ENCODE results near the gene TSPAN19. TPM values are rescaled to one million over a fixed set of nuclear protein-coding genes. Genes with fewer than 3 reads are reported as not detected.
A peak's percentile ranks its signal among the peaks of the same experiment; 100 is the strongest.

TSPAN19 gene
- 0.58 TPM for total RNA-seq

DNA sequence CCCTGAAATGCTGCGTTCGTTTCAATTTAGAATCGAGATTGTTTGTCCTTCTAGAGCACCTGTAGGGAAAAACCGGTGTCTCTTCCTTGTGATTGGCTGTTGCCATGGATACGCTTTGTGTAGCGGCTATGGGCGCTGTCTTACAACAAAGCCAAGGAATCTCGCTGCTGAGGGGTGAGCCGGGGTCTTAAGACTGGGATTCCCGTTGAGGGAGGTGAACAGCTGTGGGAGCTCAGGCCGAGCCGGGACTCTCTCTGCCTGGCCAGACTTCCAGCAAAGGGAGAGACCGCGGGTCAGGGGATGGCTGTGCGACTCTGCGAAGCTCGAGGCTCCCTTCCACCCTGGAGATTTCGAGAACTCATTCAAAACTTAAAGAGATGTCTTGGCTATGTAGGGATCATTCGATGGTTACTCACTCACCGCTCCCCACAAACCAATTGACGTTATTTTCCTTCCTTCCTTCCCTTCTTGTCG lies at the start of gene TSPAN19, which contains the start of gene LRRIQ1:
Gene TSPAN19 (minus strand): TSS at position 44 of the 474 bp plus-strand sequence. CDS start 6,331 bp downstream, outside the sequence.
Gene LRRIQ1 (plus strand): TSS at position 118 of the 474 bp plus-strand sequence. CDS start 1,826 bp downstream, outside the sequence.
- intact Hi-C loops (cut with DNase I) = no loop called here

GRCh38 chr12:85085066-85085465 lies 49.0 kb upstream of the TSPAN19 start:
- no peak for DNase-seq (ENCODE audit: low spot score)
- intact Hi-C loops (cut with DNase I) = no loop called here

More for the DNA sequence above, at the start of gene TSPAN19, which contains the start of gene LRRIQ1:
- DNase-seq (ENCODE audit: low spot score) (peak; percentile 75), ATAC-seq (peak; percentile 95)

DNA sequence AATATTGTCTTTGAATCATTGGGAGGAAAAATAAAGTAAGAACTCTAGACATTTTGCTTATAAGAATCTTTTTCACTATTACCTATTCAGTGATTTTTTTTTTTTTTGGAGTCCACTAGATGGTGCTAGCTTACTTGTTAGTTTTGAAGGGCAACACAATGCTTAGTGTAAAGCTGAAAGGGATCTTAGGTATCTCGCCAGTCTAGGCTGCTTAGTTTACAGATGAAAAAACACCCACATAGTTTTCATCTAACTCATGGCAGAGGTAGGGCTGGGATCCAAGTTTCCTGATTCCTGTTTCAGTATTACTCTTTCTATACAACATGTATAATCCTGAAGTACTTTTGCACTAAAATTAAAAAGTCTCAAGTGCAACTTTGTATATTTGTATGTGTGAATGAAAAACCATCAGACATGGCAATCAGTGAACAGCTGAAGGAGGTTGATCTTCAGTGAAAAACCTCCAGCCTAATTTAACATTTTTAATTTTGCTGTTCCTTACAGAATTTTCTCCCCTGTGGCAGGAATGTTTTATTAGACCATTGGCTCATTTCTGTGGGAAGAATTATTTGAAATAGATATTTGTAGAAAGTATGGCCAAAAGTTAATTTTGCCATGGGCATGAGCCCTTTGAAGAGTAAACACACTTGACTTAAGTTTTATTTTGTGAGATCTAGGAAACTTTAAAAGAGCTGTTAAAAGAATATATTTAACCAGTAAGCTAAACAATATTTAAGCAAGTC lies 40.8 kb upstream of the TSPAN19 start:
- intact Hi-C loops (cut with DNase I) = no loop called here
- DNase-seq (ENCODE audit: low spot score) (no peak), ATAC-seq (peak; percentile 67)

More at GRCh38 chr12:85085066-85085465, 49.0 kb upstream of the TSPAN19 start:
- no peak for ATAC-seq

DNA sequence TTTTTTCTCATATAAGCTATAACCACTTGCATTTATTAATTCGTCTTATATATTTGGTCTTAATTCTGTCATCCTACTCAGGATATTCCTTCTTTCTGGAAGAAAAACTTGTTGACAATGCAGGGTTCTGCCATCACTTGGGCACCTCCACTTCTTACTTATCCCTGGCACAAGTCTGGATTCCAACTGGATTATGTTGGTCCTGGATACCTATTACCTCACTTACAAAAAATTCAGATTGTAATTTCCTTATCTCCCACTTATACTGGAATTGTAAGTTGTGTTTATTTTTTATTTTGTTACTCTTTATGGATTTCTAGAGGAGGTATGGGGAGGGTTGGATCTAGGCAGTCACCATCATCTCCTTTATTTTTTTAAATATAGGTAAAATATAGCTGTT lies 36.7 kb upstream of the TSPAN19 start:
- DNase-seq (ENCODE audit: low spot score) (no peak), ATAC-seq (no peak)
- intact Hi-C loops (cut with DNase I) = no loop called here

- intact Hi-C loops (cut with DNase I) = no loop called here
- ATAC-seq (no peak), DNase-seq (ENCODE audit: low spot score) (no peak)
Measured at GRCh38 chr12:85065837-85066482, 29.9 kb upstream of the TSPAN19 start.

GRCh38 chr12:85060916-85061315 lies 24.8 kb upstream of the TSPAN19 start:
- DNase-seq (ENCODE audit: low spot score) (no peak), ATAC-seq (no peak)
- intact Hi-C loops (cut with DNase I) = no loop called here

DNA sequence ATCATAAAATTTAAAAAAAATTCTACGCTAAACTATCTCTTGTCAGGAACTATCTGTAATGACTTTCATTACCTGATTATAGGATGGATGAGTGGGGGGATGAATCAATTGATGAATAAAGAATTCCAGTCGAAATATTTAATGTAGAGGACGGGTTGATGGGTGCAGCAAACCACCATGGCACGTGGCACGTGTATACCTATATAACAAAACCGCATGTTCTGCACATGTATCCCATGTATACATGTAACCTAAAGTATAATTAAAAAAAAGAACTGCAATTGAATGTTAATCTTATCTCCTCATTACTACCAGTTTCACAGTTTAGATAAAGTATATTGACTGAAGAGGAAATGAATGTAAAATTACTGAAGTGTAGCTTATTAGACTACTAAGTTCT lies 23.5 kb upstream of the TSPAN19 start:
- no peak for ATAC-seq
- intact Hi-C loops (cut with DNase I) = no loop called here
- no peak for DNase-seq (ENCODE audit: low spot score)

DNA sequence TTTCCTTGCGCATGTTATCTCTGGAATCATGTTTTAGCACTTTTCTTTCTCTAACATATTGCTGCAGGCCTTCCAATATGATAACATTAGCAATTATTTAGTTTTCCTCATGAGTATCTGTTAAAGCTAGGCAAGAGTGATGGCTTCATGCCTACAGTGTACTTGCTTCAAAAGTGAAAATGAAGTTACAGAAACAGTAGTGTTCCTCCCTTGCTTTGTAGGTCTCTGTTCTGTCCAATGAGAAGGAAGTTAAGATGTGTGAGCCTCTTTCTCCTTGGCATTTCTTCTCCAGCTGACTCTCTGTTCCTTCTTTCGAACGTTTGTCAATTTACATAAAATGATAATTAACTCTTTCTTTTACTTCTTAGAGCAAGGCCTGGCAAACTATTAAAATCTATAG lies 22.3 kb upstream of the TSPAN19 start:
- no peak for ATAC-seq
- DNase-seq (ENCODE audit: low spot score) = no peak
- intact Hi-C loops (cut with DNase I) = no loop called here

- ATAC-seq (no peak), DNase-seq (ENCODE audit: low spot score) (no peak)
- intact Hi-C loops (cut with DNase I) = no loop called here
Measured at GRCh38 chr12:85057370-85057963, 21.4 kb upstream of the TSPAN19 start.

DNA sequence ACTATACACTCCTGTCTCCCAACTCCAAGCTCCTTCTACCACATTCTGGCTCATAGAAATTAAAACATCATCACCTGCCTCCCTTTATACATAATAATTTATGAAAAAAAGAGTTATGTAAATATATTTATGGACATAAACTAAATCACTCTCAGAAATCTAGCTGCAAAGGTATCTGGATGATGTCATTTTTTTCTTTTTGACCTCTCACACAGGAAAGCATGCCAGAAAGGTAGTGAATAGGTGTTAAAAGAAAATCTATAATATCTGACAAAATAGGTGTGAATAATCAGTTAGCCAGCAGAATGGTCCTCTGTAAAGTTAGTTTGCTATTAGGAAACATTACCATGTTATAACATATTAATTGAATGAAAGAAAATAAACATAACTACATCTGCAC lies 7.8 kb upstream of the TSPAN19 start:
- DNase-seq (ENCODE audit: low spot score) = no peak
- intact Hi-C loops (cut with DNase I) = no loop called here
- ATAC-seq = no peak

DNA sequence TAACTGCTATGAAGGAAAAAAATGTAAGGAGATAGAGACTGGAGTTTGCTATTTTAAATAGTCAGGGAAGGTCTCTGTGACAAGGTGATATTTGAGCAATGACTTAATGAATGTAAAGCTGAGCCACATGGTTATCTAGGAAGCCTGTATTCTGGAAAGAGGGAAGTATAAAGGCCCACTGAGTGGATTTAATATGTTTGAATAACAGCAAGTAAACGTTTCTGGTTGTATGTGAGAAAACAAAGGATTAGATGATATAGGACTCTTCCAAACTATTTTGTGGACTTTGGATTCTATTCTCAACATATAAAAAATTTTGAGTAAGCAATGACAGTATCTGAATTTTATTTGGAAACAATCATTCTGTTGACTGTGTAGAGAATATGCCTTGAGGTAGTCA lies 5.3 kb upstream of the TSPAN19 start:
- DNase-seq (ENCODE audit: low spot score) (no peak), ATAC-seq (no peak)
- intact Hi-C loops (cut with DNase I) = no loop called here

DNA sequence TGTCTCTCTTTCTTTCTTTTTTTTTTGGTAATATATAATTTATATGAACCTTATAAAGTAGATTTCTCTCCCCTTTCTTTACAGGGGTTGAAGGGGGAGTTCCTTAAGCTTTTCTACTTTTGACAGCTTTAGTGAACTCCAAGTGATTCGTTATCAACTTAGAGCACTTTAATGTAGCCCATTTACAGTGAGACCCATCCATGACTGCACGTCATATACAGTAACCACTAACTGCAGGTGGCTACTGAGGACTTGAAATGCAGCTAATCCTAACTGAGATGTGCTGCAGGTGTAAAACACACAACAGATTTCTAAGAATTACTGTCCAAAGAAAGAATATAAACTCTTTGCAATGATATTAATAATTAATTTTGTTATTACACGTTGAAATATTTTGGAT lies 656 bp upstream of the TSPAN19 start:
- no peak for DNase-seq (ENCODE audit: low spot score)
- intact Hi-C loops (cut with DNase I) = no loop called here
- no peak for ATAC-seq

DNA sequence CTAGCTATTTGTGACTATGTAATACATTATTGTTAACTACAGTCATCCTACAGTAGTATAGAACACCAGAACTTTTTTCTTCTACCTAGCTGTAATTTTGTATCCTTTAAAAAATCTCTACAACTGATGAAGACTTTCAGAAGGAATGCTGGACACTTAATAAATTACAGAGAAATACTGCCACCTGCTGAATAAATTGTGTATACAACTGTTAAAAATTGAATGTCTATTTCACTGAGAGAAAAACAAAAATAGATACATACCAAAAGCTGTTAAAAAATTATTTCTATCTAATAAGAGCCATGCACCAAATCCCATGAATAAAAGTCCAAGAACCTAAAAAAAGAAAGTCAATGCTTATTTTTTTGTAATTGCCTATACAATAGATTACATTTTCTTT lies 6.6 kb downstream of the TSPAN19 start:
- peak; percentile 51 for ATAC-seq
- no peak for DNase-seq (ENCODE audit: low spot score)
- intact Hi-C loops (cut with DNase I) = loop anchor here (10.0 kb wide), 1 partner anchor 155 kb away; no protein-coding TSS in a partner anchor

DNA sequence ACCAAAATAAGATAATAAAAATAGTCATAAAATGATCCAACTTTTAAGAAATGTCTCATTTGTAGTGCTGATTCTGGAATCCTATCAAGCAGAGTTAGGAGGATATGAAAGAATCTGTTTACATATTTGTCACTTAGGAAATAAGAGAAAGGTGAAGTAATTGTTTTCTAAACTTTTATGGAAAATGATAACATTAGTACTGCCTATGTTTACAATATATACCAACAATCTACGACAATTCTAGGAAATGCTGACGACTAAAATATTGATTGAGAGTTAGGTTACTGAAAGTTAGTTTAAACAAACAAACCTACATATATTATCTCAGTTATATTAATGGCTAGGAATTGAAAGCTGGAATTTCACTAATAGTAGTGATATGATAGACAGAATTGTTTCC lies 18.0 kb downstream of the TSPAN19 start:
- intact Hi-C loops (cut with DNase I) = no loop called here
- no peak for ATAC-seq
- DNase-seq (ENCODE audit: low spot score) = no peak

- ATAC-seq (no peak), DNase-seq (ENCODE audit: low spot score) (no peak)
- intact Hi-C loops (cut with DNase I) = no loop called here
Measured at GRCh38 chr12:85017618-85018017, 18.5 kb downstream of the TSPAN19 start.

DNA sequence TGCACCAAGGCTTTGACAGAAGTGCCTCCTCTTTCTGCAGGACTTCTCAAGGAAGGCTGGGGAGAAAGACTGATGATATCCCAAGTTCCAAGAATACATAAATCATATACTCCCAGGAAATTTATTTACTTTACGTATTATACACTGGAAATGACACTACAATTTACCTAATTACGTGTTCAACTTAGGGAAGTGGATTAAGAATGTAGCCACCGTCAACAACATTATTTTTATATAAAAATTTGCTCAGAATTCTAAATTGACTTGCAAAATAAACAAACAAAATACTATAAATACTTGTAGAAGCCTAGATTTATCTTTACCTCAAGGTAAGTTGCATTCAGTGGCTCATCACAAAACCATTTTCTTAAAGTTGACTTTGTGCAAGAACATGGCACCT lies 18.9 kb downstream of the TSPAN19 start:
- no peak for ATAC-seq
- no peak for DNase-seq (ENCODE audit: low spot score)
- intact Hi-C loops (cut with DNase I) = no loop called here

GRCh38 chr12:85016413-85016812 lies 19.7 kb downstream of the TSPAN19 start:
- DNase-seq (ENCODE audit: low spot score) = no peak
- ATAC-seq = peak; percentile 98
- intact Hi-C loops (cut with DNase I) = no loop called here

GRCh38 chr12:85007836-85008235 lies 28.2 kb downstream of the TSPAN19 start:
- DNase-seq (ENCODE audit: low spot score) (no peak), ATAC-seq (no peak)
- intact Hi-C loops (cut with DNase I) = no loop called here

DNA sequence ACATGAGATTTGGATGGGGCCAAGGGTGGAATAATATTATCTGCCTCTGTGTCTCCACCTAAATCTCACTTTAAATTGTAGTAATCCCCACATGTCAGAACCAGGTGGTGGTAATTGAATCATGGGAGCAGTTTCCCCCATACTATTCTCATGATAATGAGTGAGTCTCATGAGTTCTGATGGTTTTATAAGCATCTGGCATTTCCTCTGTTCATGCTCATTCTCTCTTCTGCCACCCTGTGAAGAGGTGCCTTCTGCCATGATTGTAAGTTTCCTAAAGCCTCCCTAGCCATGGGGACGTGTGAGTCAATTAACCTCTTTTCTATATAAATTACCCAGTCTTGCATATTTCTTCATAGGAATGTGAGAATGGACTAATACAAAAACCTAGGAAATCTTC lies 29.9 kb downstream of the TSPAN19 start:
- no peak for ATAC-seq
- intact Hi-C loops (cut with DNase I) = no loop called here
- DNase-seq (ENCODE audit: low spot score) = no peak

DNA sequence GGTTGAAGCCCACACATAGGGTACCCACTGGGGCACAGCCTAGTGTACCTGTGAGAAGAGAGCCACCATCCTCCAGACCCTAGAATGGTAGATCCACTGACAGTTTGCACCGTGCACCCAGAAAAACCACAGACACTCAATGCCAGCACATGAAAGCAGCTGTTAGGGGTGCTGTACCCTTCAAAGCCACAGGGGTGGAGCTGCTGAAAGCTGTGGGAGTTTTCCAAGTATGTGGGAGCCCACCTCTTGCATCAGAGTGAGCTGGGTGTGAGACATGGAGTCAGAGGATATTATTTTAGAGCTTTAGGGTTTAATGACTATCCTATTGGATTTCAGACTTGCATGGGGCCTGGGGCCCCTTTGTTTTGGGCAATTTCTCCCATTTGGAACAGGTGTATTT lies 30.5 kb downstream of the TSPAN19 start:
- intact Hi-C loops (cut with DNase I) = no loop called here
- DNase-seq (ENCODE audit: low spot score) (no peak), ATAC-seq (no peak)
